ENCODE measurements around the gene PHGDH. TPM values are rescaled to one million over a fixed set of nuclear protein-coding genes. Genes with fewer than 3 reads are reported as not detected.

Gene PHGDH
- total and polyA plus RNA-seq, 2 of the 13 experiments (the other 11 are each of a cell fraction or from before 2014, with no cell fraction given) = 95.8 to 133 TPM

DNA sequence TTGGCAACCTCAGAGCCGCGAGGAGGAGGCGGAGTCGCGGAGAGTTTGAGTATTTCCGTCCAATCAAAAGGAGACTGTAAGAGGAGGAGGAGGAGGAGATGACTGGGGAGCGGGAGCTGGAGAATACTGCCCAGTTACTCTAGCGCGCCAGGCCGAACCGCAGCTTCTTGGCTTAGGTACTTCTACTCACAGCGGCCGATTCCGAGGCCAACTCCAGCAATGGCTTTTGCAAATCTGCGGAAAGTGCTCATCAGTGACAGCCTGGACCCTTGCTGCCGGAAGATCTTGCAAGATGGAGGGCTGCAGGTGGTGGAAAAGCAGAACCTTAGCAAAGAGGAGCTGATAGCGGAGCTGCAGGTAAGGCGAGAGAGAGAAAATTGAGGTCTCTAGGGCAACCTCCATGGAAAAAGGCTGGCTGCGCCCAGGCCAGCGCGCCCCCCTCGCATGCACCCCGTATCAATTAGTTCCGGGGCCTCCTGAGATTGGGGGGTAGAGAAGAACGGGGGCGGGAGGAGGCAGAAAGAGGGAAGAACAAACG lies at the start of gene PHGDH (continued):
- no peak for TF ChIP-seq MAFK (conservative IDR thresholded peaks at IDR 0.05 in 1 of 2, IDR thresholded peaks at IDR 0.05 in 1 of 2; ENCODE audit: low read length in 2 of 2)
- TF ChIP-seq, protein P1, sequence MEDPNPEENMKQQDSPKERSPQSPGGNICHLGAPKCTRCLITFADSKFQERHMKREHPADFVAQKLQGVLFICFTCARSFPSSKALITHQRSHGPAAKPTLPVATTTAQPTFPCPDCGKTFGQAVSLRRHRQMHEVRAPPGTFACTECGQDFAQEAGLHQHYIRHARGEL (CRISPR knock-in tag; IDR thresholded peaks at IDR 0.05) = no peak
- TF ChIP-seq GFI1 (CRISPR knock-in tag; IDR thresholded peaks at IDR 0.05; ENCODE audit: borderline replicate concordance) = peak; percentile 35; the same call in 1 of the 2 replicates
- no peak; the same call in 1 of the 2 replicates for TF ChIP-seq ZNF263 (CRISPR knock-in tag; IDR thresholded peaks at IDR 0.05)
- TF ChIP-seq ZIK1 (CRISPR knock-in tag; IDR thresholded peaks at IDR 0.05; ENCODE audit: borderline replicate concordance, low read depth) = no peak
- TF ChIP-seq ZNF790 (CRISPR knock-in tag; IDR thresholded peaks at IDR 0.05; ENCODE audit: borderline replicate concordance) = no peak
- TF ChIP-seq POLR2A (IDR thresholded peaks at IDR 0.05; ENCODE audit: insufficient read depth in 1 of 2, low read depth in 2 of 2, low read length in 2 of 2) = peak; percentile 94 to 96
- TF ChIP-seq FOXA3 (CRISPR knock-in tag; IDR thresholded peaks at IDR 0.05) = no peak
- TF ChIP-seq, protein P2, sequence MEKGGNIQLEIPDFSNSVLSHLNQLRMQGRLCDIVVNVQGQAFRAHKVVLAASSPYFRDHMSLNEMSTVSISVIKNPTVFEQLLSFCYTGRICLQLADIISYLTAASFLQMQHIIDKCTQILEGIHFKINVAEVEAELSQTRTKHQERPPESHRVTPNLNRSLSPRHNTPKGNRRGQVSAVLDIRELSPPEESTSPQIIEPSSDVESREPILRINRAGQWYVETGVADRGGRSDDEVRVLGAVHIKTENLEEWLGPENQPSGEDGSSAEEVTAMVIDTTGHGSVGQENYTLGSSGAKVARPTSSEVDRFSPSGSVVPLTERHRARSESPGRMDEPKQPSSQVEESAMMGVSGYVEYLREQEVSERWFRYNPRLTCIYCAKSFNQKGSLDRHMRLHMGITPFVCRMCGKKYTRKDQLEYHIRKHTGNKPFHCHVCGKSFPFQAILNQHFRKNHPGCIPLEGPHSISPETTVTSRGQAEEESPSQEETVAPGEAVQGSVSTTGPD (CRISPR knock-in tag; IDR thresholded peaks at IDR 0.05) = no peak
- TF ChIP-seq, protein P3, sequence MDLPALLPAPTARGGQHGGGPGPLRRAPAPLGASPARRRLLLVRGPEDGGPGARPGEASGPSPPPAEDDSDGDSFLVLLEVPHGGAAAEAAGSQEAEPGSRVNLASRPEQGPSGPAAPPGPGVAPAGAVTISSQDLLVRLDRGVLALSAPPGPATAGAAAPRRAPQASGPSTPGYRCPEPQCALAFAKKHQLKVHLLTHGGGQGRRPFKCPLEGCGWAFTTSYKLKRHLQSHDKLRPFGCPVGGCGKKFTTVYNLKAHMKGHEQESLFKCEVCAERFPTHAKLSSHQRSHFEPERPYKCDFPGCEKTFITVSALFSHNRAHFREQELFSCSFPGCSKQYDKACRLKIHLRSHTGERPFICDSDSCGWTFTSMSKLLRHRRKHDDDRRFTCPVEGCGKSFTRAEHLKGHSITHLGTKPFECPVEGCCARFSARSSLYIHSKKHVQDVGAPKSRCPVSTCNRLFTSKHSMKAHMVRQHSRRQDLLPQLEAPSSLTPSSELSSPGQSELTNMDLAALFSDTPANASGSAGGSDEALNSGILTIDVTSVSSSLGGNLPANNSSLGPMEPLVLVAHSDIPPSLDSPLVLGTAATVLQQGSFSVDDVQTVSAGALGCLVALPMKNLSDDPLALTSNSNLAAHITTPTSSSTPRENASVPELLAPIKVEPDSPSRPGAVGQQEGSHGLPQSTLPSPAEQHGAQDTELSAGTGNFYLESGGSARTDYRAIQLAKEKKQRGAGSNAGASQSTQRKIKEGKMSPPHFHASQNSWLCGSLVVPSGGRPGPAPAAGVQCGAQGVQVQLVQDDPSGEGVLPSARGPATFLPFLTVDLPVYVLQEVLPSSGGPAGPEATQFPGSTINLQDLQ (CRISPR knock-in tag; IDR thresholded peaks at IDR 0.05) = no peak
- TF ChIP-seq ZBTB3 (CRISPR knock-in tag; IDR thresholded peaks at IDR 0.05; ENCODE audit: borderline replicate concordance, low read depth) = no peak
- TF ChIP-seq, protein P4, sequence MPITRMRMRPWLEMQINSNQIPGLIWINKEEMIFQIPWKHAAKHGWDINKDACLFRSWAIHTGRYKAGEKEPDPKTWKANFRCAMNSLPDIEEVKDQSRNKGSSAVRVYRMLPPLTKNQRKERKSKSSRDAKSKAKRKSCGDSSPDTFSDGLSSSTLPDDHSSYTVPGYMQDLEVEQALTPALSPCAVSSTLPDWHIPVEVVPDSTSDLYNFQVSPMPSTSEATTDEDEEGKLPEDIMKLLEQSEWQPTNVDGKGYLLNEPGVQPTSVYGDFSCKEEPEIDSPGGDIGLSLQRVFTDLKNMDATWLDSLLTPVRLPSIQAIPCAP (CRISPR knock-in tag; IDR thresholded peaks at IDR 0.05; ENCODE audit: low read depth) = no peak
- no peak for TF ChIP-seq SATB2 (CRISPR knock-in tag; IDR thresholded peaks at IDR 0.05)
- TF ChIP-seq BRD4 (CRISPR knock-in tag; IDR thresholded peaks at IDR 0.05) = no peak
- TF ChIP-seq CEBPG (CRISPR knock-in tag; IDR thresholded peaks at IDR 0.05) = peak; percentile 45; the same call in 1 of the 2 replicates
- TF ChIP-seq GABPB1 (CRISPR knock-in tag; IDR thresholded peaks at IDR 0.05) = peak; percentile 27; the same call in 1 of the 2 replicates
- TF ChIP-seq, protein P5, sequence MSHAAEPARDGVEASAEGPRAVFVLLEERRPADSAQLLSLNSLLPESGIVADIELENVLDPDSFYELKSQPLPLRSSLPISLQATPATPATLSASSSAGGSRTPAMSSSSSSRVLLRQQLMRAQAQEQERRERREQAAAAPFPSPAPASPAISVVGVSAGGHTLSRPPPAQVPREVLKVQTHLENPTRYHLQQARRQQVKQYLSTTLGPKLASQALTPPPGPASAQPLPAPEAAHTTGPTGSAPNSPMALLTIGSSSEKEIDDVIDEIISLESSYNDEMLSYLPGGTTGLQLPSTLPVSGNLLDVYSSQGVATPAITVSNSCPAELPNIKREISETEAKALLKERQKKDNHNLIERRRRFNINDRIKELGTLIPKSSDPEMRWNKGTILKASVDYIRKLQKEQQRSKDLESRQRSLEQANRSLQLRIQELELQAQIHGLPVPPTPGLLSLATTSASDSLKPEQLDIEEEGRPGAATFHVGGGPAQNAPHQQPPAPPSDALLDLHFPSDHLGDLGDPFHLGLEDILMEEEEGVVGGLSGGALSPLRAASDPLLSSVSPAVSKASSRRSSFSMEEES (CRISPR knock-in tag; IDR thresholded peaks at IDR 0.05) = peak; percentile 43; the same call in 1 of the 2 replicates
- TF ChIP-seq ZBTB21 (CRISPR knock-in tag; IDR thresholded peaks at IDR 0.05) = no peak
- TF ChIP-seq, protein P6, sequence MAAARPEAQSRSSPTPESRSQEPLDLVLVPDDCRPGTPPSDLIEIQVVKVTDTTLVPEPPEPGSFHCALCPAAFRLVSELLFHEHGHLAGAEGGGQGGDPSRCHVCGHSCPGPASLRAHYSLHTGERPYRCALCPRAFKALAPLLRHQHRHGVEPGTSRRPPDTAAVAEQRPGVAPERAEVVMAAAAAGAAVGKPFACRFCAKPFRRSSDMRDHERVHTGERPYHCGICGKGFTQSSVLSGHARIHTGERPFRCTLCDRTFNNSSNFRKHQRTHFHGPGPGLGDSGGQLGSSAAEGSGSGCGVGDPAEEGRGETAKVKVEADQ (CRISPR knock-in tag; IDR thresholded peaks at IDR 0.05; ENCODE audit: borderline replicate concordance) = no peak
- TF ChIP-seq TGIF2 (CRISPR knock-in tag; IDR thresholded peaks at IDR 0.05) = no peak
- no peak for TF ChIP-seq ZNF775 (CRISPR knock-in tag; IDR thresholded peaks at IDR 0.05; ENCODE audit: borderline replicate concordance)
- TF ChIP-seq MAFF (IDR thresholded peaks at IDR 0.05; ENCODE audit: low read depth, low read length) = no peak
- TF ChIP-seq SRF (IDR thresholded peaks at IDR 0.05; ENCODE audit: low read depth, low read length) = no peak
- no peak for TF ChIP-seq IKZF4 (CRISPR knock-in tag; IDR thresholded peaks at IDR 0.05; ENCODE audit: borderline replicate concordance, low read depth, not compliant biosample characterization)

Data from HepG2 (cell line).